ENCODE data around the gene GJC1.

- no peak for TF ChIP-seq POLR2A (IDR thresholded peaks at IDR 0.05)
- no peak for TF ChIP-seq CTCF (IDR thresholded peaks at IDR 0.05)
Measured at GRCh38 chr17:44804302-44805089, 25.6 kb downstream of the GJC1 start.
